Heart left ventricle (tissue), 16 donors: ENCODE data around the gene PPCDC. TPM values are rescaled to one million over a fixed set of nuclear protein-coding genes. Genes with fewer than 3 reads are reported as not detected.

Source experiments
- ATAC-seq, 4 donors: fragments of 200-7000 bp; cut with Tn5 transposase; one replicate each; pipeline ENCODE4 v1.9.1; 2020 to 2022; ENCODE audit warnings: moderate library complexity in 4 of 4, mild to moderate bottlenecking in 3 of 4, moderate number of reproducible peaks in 1 of 4
- DNase-seq, 5 donors: peaks; one replicate each; pipeline ENCODE4 v3.0.0-alpha.2; 2020
- H3K27ac ChIP-seq, 12 donors: fragments of 200-600 bp; sonication (generic) in 4 of 12; one replicate each; pipeline versions ENCODE4 v1.5.0 to v1.8.0; 2016 to 2022; ENCODE audit warnings: mild to moderate bottlenecking in 2 of 12
- H3K27me3 ChIP-seq, 9 donors: fragments of 200-600 bp; sonication (generic) in 2 of 9; one replicate each; pipeline versions ENCODE4 v1.5.1 to v1.8.0; 2016 to 2022; ENCODE audit warnings: mild to moderate bottlenecking in 3 of 9
- H3K36me3 ChIP-seq, 9 donors: fragments of 200-600 bp; sonication (generic) in 2 of 9; one replicate each; pipeline versions ENCODE4 v1.5.0 to v1.8.0; 2018 to 2022; ENCODE audit warnings: mild to moderate bottlenecking in 2 of 9
- H3K4me1 ChIP-seq, 12 donors: fragments of 200-600 bp; sonication (generic) in 4 of 12; one replicate each; pipeline versions ENCODE4 v1.5.0 to v1.8.0; 2016 to 2022; ENCODE audit warnings: mild to moderate bottlenecking in 3 of 12
- H3K4me3 ChIP-seq, 12 donors: fragments of 200-600 bp; sonication (generic) in 4 of 12; one replicate each; pipeline versions ENCODE4 v1.5.0 to v1.8.0; 2017 to 2022; ENCODE audit warnings: mild to moderate bottlenecking in 9 of 12, moderate library complexity in 4 of 12
- H3K9me3 ChIP-seq, 12 donors: fragments of 200-600 bp; sonication (generic) in 4 of 12; one replicate each; pipeline versions ENCODE4 v1.5.0 to v1.8.0; 2016 to 2022; ENCODE audit warnings: mild to moderate bottlenecking in 1 of 12
- POLR2A ChIP-seq, 2 donors: fragments of 450-650 bp; IDR thresholded peaks; one replicate each; pipeline ENCODE4 v1.6.1; 2017; ENCODE audit warnings: antibody characterized with exemption in 2 of 2, mild to moderate bottlenecking in 2 of 2, moderate library complexity in 2 of 2
- WGBS, 4 donors: extraction: QIAGEN DNeasy Blood & Tissue Kit in 2 of 4; methylation state at CpG; one replicate each; pipeline versions ENCODE4 v1.1.5 to v1.1.7; 2013 to 2018; 5-methylcytosine and 5-hydroxymethylcytosine counted together
- intact Hi-C, 10 donors: fragments of 100-400 bp; cut with DNase I; formaldehyde crosslinking; loops; one replicate each; pipeline versions ENCODE4 v1.11.1 to v1.14.2; 2022
- polyA plus RNA-seq, 2 donors: library from polyadenylated mRNA; stranded (reverse); fragments of 200-250 nt; gene quantifications; one replicate each; pipeline ENCODE4 v1.2.3, GENCODE V29; 2013
- total RNA-seq, 9 donors: library from RNA; depleted of rRNA in 2 of 9; stranded (reverse); fragments of >200 nt in 2 of 9; fragmentation: NEBNext Ultra II Directional in 3 of 9; extraction: Animal tissue kit (Norgen Biotek cat#: 25700) in 3 of 9; gene quantifications; one replicate each; pipeline versions ENCODE4 v1.1.0 to v1.2.4, GENCODE V29; 2016 to 2023
- TF ChIP-seq, protein P1 (sequence below), 12 donors: fragments of 200-600 bp; sonication (generic) in 4 of 12; IDR thresholded peaks; one replicate each; pipeline versions ENCODE4 v1.5.0 to v1.8.0; 2018 to 2022; ENCODE audit warnings: antibody characterized with exemption in 12 of 12, mild to moderate bottlenecking in 5 of 12
- donor health status: ischemic (EF 13 %, LVEDD 7.1; RV severe dilation, severe dysfunction).
- donor health status: healthy with polysubstance abuse.
- donor health status: DM: no; HTN: yes; CAD: no.
- donor health status: DM: no; HTN: no; CAD: no.
- donor health status: ischemic (EF 25% LVEDD 6.9; RV normal size, moderate dysfunction).
- donor health status: ischemic (EF 25% LVEDD 5.7; RV mildly dilated, moderate dysfunction).
- donor health status: healthy.
- donor health status: DM: yes; HTN: yes; CAD: no.
- donor health status: ischemic (EF 35%, LVEDD 5.7; RV mildly dilated, moderate dysfunction).
- donor health status: nonischemic (EF 11% LVEDD 7.7; RV severe dilation, severe dysfunction).
- donor health status: DM: yes; HTN: yes; CAD: no.
- donor health status: PGD.
- donor health status: ischemic (EF 29% LVEDD 5.4; RV normal size, mild dysfunction).
- donor health status: nonischemic (EF 23%, LVEDD 6.1; RV moderate dilation, normal function).

PPCDC gene
- total and polyA plus RNA-seq, 11 donors = 3.6 to 13.0 (median 5.7) TPM

DNA sequence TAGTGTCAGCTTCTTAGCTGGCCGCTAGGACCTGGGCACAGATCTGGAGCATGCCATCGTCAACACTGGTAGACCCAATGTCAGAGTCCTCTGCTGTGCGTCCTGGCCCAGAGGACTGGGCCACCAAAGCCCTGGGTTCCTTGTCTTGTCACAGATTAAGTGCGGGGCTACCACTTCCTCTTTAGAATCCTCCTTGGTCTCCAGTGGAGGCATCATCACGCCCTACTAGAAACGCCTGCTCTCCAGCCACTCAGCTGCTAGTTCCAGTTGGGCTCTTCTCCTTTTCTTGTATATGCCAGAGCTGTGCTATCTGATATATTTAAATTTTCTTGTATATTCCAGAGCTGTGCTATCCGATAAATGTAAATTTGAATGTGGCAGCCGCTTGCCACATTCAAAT, 11.2 kb downstream of the PPCDC start:
- Histone ChIP-seq H3K9me3 (no peaks in the 10 kb centered on the region), H3K36me3 (no peaks in the 10 kb centered on the region), H3K27ac (peak overlapping the region in 1 of 12 donors; percentile 40), H3K4me1 (peaks cover 7 to 66% (median 20%) of the 10 kb centered on the region in 12 donors), H3K27me3 (no peaks in the 10 kb centered on the region), H3K4me3 (no peak overlapping the region)
- TF ChIP-seq POLR2A (IDR thresholded peaks at IDR 0.05) = no peak
- TF ChIP-seq, protein P1, sequence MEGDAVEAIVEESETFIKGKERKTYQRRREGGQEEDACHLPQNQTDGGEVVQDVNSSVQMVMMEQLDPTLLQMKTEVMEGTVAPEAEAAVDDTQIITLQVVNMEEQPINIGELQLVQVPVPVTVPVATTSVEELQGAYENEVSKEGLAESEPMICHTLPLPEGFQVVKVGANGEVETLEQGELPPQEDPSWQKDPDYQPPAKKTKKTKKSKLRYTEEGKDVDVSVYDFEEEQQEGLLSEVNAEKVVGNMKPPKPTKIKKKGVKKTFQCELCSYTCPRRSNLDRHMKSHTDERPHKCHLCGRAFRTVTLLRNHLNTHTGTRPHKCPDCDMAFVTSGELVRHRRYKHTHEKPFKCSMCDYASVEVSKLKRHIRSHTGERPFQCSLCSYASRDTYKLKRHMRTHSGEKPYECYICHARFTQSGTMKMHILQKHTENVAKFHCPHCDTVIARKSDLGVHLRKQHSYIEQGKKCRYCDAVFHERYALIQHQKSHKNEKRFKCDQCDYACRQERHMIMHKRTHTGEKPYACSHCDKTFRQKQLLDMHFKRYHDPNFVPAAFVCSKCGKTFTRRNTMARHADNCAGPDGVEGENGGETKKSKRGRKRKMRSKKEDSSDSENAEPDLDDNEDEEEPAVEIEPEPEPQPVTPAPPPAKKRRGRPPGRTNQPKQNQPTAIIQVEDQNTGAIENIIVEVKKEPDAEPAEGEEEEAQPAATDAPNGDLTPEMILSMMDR (IDR thresholded peaks at IDR 0.05) = no peak
- WGBS, 4 donors = 93 to 96% (median 94%) methylated on average over 7 to 8 of the region's 8 CpGs
- peak in 1 of 4 donors; percentile 7 for ATAC-seq
- DNase-seq = peak in 2 of 5 donors; percentile 8 to 32
- intact Hi-C loops = loop anchor here in 2 of 10 donors (10.0 kb wide), 1 partner anchor 270 kb away; no protein-coding TSS in a partner anchor

DNA sequence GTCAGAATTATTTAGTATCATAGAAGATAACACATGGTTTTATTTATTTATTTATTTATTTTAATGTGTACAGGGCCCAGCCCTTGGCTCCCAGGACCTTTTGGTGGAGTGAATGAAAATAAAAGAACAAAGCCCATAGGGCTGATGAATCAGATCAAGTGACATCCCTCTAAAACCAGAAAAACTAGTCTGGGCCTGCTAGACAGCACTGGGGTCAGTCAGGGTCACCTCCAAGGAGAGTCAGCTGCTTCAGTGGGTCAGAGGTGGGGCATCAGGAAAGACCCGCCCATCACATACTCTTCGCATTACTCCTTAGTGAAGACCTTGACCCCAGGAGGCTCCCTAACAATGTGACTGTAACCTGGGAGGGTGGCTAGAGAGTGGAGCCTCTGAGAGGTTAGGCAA, 12.8 kb downstream of the PPCDC start:
- peak in 2 of 4 donors; percentile 24 to 49 for ATAC-seq

DNA sequence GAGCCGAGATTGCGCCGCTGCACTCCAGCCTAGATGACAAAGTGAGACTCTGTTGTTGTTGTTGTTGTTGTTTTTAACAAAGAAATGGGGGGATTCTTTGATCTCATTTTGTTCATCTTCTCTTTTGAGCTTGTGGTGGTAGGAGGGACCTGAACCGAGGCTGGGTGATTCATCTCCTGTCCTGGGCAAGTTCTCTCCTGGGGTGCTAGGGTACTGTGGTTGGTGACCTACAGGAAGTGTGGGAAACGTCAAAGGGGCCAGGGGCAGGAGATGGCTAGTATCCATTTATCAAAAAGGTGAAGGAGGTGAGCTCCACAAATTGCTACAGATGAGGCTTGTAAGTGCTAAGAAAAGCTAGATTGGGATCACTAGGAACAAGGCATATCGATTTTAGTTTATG, 14.3 kb downstream of the PPCDC start:
- 83 to 91% (median 86%) methylated on average over 6 of the region's 6 CpGs for WGBS, 4 donors
- no peak overlapping the region for H3K4me3 ChIP-seq

More for the DNA sequence above, 12.8 kb downstream of the PPCDC start:
- H3K27me3 ChIP-seq = no peaks in the 10 kb centered on the region
- H3K9me3 ChIP-seq = no peaks in the 10 kb centered on the region
- intact Hi-C loops = loop anchor here in 2 of 10 donors (10.0 kb wide), 1 partner anchor 269 kb away; no protein-coding TSS in a partner anchor
- WGBS, 4 donors = 77 to 95% (median 84%) methylated on average over 2 of the region's 2 CpGs
- no peak for TF ChIP-seq POLR2A (IDR thresholded peaks at IDR 0.05)
- TF ChIP-seq, protein P1 (IDR thresholded peaks at IDR 0.05) = no peak
- H3K27ac ChIP-seq = no peak overlapping the region
- H3K4me1 ChIP-seq = peaks cover 0 to 56% (median 7%) of the 10 kb centered on the region in 12 donors
- H3K4me3 ChIP-seq = no peak overlapping the region
- no peak for DNase-seq
- no peaks in the 10 kb centered on the region for H3K36me3 ChIP-seq

DNA sequence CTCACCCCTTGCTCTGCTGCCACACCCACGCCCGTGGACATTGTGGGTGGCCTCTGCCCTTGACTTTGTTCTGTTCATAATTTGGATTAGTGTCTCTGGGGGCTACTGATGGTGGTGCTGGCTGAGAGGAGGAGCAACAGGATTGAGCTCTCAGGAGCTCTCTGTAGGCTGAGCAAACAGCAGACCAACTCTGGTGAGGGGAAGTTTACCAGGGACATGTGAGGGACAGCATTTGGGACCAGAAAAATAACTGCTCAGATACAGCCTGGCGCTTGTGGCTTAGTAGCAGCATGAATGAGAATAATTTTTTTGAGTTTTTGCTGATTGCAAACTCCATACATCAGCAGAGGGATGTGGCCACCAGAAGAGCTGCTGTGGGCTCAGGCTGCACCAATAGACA, 14.8 kb downstream of the PPCDC start:
- Histone ChIP-seq H3K4me1 (peaks cover 10 to 57% (median 14%) of the 10 kb centered on the region in 12 donors), H3K36me3 (no peaks in the 10 kb centered on the region), H3K27me3 (no peaks in the 10 kb centered on the region), H3K9me3 (no peaks in the 10 kb centered on the region), H3K27ac (no peak overlapping the region), H3K4me3 (no peak overlapping the region)
- no peak for DNase-seq
- no peak for ATAC-seq
- TF ChIP-seq, protein P1 (IDR thresholded peaks at IDR 0.05) = no peak
- TF ChIP-seq POLR2A (IDR thresholded peaks at IDR 0.05) = no peak
- intact Hi-C loops = loop anchor here in 2 of 10 donors (10.0 kb wide), 1 partner anchor 267 kb away; no protein-coding TSS in a partner anchor
- 78 to 91% (median 86%) methylated on average over 3 of the region's 3 CpGs for WGBS, 4 donors

More for the DNA sequence above, 14.3 kb downstream of the PPCDC start:
- intact Hi-C loops = loop anchor here in 2 of 10 donors (10.0 kb wide), 1 partner anchor 267 kb away; no protein-coding TSS in a partner anchor
- DNase-seq (no peak), ATAC-seq (no peak)
- Histone ChIP-seq H3K4me1 (peaks cover 5 to 55% (median 8%) of the 10 kb centered on the region in 12 donors), H3K9me3 (no peaks in the 10 kb centered on the region), H3K27ac (no peak overlapping the region), H3K27me3 (no peaks in the 10 kb centered on the region), H3K36me3 (no peaks in the 10 kb centered on the region)
- TF ChIP-seq, protein P1 (IDR thresholded peaks at IDR 0.05) = no peak
- no peak for TF ChIP-seq POLR2A (IDR thresholded peaks at IDR 0.05)
